Calu3 (cell line): ENCODE measurements around the gene ATP5F1D. TPM values are rescaled to one million over a fixed set of nuclear protein-coding genes. Genes with fewer than 3 reads are reported as not detected.
A peak's percentile ranks its signal among the peaks of the same experiment; 100 is the strongest.

Experiments used
- BruUV-seq: library from RNA; stranded (reverse); fragments of 400-500 nt; replicated peaks from 2 replicates; lab custom pipeline; 2021; lab: Mats Ljungman, UMichigan
- CTCF ChIA-PET: fragments of 300-600 bp; sonication (Branson Sonifier 250); formaldehyde crosslinking; loops from one replicate; lab custom pipeline; 2022; ENCODE audit warnings: antibody characterized with exemption; lab: Charles Lee
- DNase-seq: peaks from one replicate; pipeline ENCODE4 v3.0.0; 2022
- H3K27ac Mint-ChIP-seq: one replicate; pipeline ENCODE4 v1.8.0; 2022; ENCODE audit warnings: mixed read lengths; ENCODE audit not compliant: unreplicated experiment
- H3K27me3 Mint-ChIP-seq: one replicate; pipeline ENCODE4 v1.8.0; 2022; ENCODE audit warnings: mixed read lengths; ENCODE audit not compliant: unreplicated experiment
- H3K36me3 Mint-ChIP-seq: one replicate; pipeline ENCODE4 v1.8.0; 2022; ENCODE audit warnings: mild to moderate bottlenecking, moderate library complexity, mixed read lengths; ENCODE audit not compliant: insufficient read depth, unreplicated experiment
- H3K4me1 Mint-ChIP-seq: one replicate; pipeline ENCODE4 v1.8.0; 2022; ENCODE audit warnings: mild to moderate bottlenecking, low read depth, mixed read lengths; ENCODE audit not compliant: unreplicated experiment
- H3K4me3 Mint-ChIP-seq: one replicate; pipeline ENCODE4 v1.8.0; 2022; ENCODE audit warnings: mild to moderate bottlenecking, low read depth, moderate library complexity, mixed read lengths; ENCODE audit not compliant: unreplicated experiment
- H3K9me3 Mint-ChIP-seq: one replicate; pipeline ENCODE4 v1.8.0; 2022; ENCODE audit warnings: low read depth, mixed read lengths; ENCODE audit not compliant: unreplicated experiment
- CTCF ChIP-seq: fragments of 200-600 bp; IDR thresholded peaks from one replicate; pipeline ENCODE4 v1.8.0; 2022; ENCODE audit warnings: antibody characterized with exemption; ENCODE audit not compliant: unreplicated experiment
- intact Hi-C: fragments of 100-400 bp; cut with micrococcal nuclease; formaldehyde crosslinking; loops from one replicate; pipeline ENCODE4 v1.10.0; 2022; ENCODE audit not compliant: unreplicated experiment
- total RNA-seq: library from RNA; stranded (reverse); gene quantifications from 2 replicates; pipeline ENCODE4 v1.2.3, GENCODE V29; 2022

ATP5F1D gene
- total RNA-seq, 1 experiment from 2014 or later = 91.8 TPM

- CTCF ChIA-PET = no interaction called here
- Mint-ChIP-seq H3K36me3 (no peaks in the 10 kb centered on the region), H3K27ac (no peak overlapping the region), H3K9me3 (no peaks in the 10 kb centered on the region), H3K4me3 (no peak overlapping the region), H3K27me3 (no peaks in the 10 kb centered on the region), H3K4me1 (no peaks in the 10 kb centered on the region)
- intact Hi-C loops = no loop called here
- no peak for TF ChIP-seq CTCF
- BruUV-seq = no TSS peak
- DNase-seq = no peak
These were observed 21.0 kb upstream of the ATP5F1D start for GRCh38 chr19:1220477-1220930.

GRCh38 chr19:1220976-1221903 is 20.3 kb upstream of the ATP5F1D start:
- Mint-ChIP-seq H3K4me1 (no peaks in the 10 kb centered on the region), H3K4me3 (no peak overlapping the region), H3K27me3 (no peaks in the 10 kb centered on the region), H3K36me3 (no peaks in the 10 kb centered on the region), H3K27ac (no peak overlapping the region), H3K9me3 (no peaks in the 10 kb centered on the region)
- CTCF ChIA-PET = no interaction called here
- no peak for DNase-seq
- BruUV-seq = no TSS peak
- TF ChIP-seq CTCF = peak; percentile 60
- intact Hi-C loops = no loop called here

- BruUV-seq = no TSS peak
- Mint-ChIP-seq H3K9me3 (no peaks in the 10 kb centered on the region), H3K4me3 (no peak overlapping the region), H3K27ac (no peak overlapping the region), H3K27me3 (no peaks in the 10 kb centered on the region), H3K4me1 (no peaks in the 10 kb centered on the region), H3K36me3 (peaks cover under 1% of the 10 kb centered on the region)
- intact Hi-C loops = no loop called here
- TF ChIP-seq CTCF = no peak
- CTCF ChIA-PET = no interaction called here
- no peak for DNase-seq
These were observed 19.7 kb upstream of the ATP5F1D start for GRCh38 chr19:1221904-1222255.

GRCh38 chr19:1222394-1222793 is 19.2 kb upstream of the ATP5F1D start:
- Mint-ChIP-seq H3K4me3 (no peak overlapping the region), H3K36me3 (peaks cover 5% of the 10 kb centered on the region), H3K27me3 (no peaks in the 10 kb centered on the region), H3K27ac (no peak overlapping the region), H3K4me1 (no peaks in the 10 kb centered on the region), H3K9me3 (no peaks in the 10 kb centered on the region)
- DNase-seq = no peak
- intact Hi-C loops = no loop called here
- no peak for TF ChIP-seq CTCF
- CTCF ChIA-PET = no interaction called here
- no TSS peak for BruUV-seq
